Activated naive CD4-positive, alpha-beta T cell treated with anti-CD3 and anti-CD28 coated beads for 36 hours (primary cell): Measurements from ENCODE around the gene COL23A1. TPM values are rescaled to one million over a fixed set of nuclear protein-coding genes. Genes with fewer than 3 reads are reported as not detected.
"Not testable (repeated sequence)": the region's sequence is repeated elsewhere in the genome, so short reads cannot be mapped to it uniquely, and the experiment has no call there.

Experiments
- CTCF ChIA-PET: fragments of 350-600 bp; sonication (Branson Sonifier 250); formaldehyde crosslinking; loops from one replicate; lab custom pipeline; 2021; ENCODE audit warnings: antibody characterized with exemption; lab: Charles Lee
- DNase-seq: peaks from one replicate; pipeline ENCODE4 v3.0.0-alpha.2; 2020
- H3K27ac Mint-ChIP-seq: one replicate; pipeline ENCODE4 v1.8.0; 2021; ENCODE audit warnings: mild to moderate bottlenecking, mixed read lengths
- H3K27me3 Mint-ChIP-seq: one replicate; pipeline ENCODE4 v1.8.0; 2021; ENCODE audit warnings: low read depth, mixed read lengths
- H3K36me3 Mint-ChIP-seq: one replicate; pipeline ENCODE4 v1.8.0; 2021; ENCODE audit warnings: low read depth, mixed read lengths
- H3K4me1 Mint-ChIP-seq: one replicate; pipeline ENCODE4 v1.8.0; 2021; ENCODE audit warnings: low read depth, mixed read lengths
- H3K4me3 Mint-ChIP-seq: one replicate; pipeline ENCODE4 v1.8.0; 2021; ENCODE audit warnings: mild to moderate bottlenecking, moderate library complexity, mixed read lengths
- H3K9me3 Mint-ChIP-seq: one replicate; pipeline ENCODE4 v1.8.0; 2021; ENCODE audit warnings: mixed read lengths
- intact Hi-C: fragments of 100-400 bp; cut with micrococcal nuclease; formaldehyde crosslinking; loops from one replicate; pipeline ENCODE4 v1.15.1; 2023
- total RNA-seq, 2 experiments: library from RNA; stranded (reverse); gene quantifications; one replicate each; pipeline ENCODE4 v1.2.3, GENCODE V29; 2021

The COL23A1 gene
- total RNA-seq, 2 experiments from 2014 or later = 0.07 TPM; not detected in 1

DNA sequence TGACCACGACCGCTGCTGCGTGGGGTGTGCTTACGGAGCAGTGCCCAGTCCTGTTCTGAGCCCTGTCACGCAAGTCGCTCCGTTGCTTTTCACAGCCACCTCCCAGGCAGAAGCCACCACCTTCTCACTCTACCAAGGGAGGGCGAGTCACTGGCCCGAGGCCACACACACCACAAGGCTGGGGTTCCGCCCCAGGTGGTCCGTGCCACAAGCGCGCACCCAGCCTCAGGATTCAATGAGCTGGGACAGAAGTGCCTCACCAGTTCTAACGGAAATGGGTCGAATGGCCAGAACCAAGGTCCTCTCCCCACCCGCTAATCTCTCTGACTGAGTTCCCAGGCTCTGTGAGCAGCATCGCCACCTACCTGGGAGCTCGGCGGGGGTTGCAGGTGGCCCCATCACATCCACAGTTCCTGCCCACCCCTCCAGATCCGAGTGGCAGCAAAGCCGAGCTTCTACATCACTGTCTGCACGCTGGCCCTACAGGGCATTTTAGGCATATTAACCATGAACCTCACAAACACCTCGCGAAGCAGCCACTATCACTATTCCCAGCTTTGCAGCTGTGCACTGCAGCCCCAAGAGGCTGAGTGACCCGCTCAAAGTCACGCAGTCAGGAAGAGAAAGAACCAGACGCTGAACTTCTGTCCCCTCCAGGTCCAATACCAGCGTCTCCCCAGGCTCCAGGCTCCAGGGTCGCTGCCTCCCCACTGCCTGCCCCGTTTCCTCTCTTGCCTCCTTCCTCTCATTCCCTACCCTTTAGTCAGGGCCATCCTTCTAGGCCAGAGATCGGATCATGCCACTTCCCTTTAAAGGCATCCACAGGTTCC is 265.5 kb downstream of the COL23A1 start:
- CTCF ChIA-PET = no interaction called here
- no peaks in the 10 kb centered on the region for H3K4me1 Mint-ChIP-seq
- no peak overlapping the region for H3K4me3 Mint-ChIP-seq
- intact Hi-C loops = no loop called here
- no peaks in the 10 kb centered on the region for H3K36me3 Mint-ChIP-seq
- no peak for DNase-seq
- H3K27me3 Mint-ChIP-seq = no peaks in the 10 kb centered on the region
- no peaks in the 10 kb centered on the region for H3K9me3 Mint-ChIP-seq
- no peak overlapping the region for H3K27ac Mint-ChIP-seq

DNA sequence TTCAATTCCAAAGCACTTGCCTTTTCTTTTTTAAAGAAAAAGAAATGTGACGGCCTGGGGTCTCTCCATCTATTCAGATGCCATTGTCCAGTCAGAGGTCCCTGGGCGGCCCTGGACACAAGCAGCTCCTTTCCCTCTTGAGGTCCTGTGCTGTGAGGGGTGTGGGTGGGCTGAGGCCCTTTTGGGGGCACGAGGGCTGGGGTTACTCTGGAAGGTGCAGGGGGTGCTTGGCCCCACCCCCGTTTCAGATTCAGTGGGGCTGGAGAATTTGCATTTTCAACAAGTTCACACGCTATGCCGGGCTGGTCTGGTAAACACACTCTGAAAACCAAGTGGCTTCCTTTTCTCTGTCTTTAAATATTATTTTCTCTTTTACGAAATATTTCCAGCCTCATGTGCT is 266.2 kb downstream of the COL23A1 start:
- peaks cover 1% of the 10 kb centered on the region for H3K9me3 Mint-ChIP-seq
- H3K4me3 Mint-ChIP-seq = no peak overlapping the region
- CTCF ChIA-PET = no interaction called here
- H3K27ac Mint-ChIP-seq = no peak overlapping the region
- H3K27me3 Mint-ChIP-seq = no peaks in the 10 kb centered on the region
- no peak for DNase-seq
- no peaks in the 10 kb centered on the region for H3K36me3 Mint-ChIP-seq
- H3K4me1 Mint-ChIP-seq = no peaks in the 10 kb centered on the region
- intact Hi-C loops = no loop called here

DNA sequence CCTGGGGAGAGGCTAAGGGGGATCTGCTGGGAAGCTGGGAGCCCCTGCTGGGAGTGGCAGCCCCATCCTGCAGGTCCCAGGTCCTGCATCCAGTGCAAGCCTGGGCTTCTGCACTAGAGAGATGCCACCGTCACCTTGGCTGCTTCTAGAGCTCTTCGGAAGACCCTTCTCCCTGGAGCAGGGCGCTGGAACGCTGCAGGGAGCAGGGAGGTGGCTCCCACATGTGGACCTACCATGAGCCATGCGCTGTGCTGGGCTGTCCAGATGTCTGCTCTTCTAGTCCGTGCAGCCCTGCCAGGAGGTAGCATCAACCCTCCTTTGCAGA is 266.7 kb downstream of the COL23A1 start:
- H3K27ac Mint-ChIP-seq = no peak overlapping the region
- H3K9me3 Mint-ChIP-seq = peaks cover 1% of the 10 kb centered on the region
- DNase-seq = no peak
- H3K4me3 Mint-ChIP-seq = no peak overlapping the region
- H3K4me1 Mint-ChIP-seq = no peaks in the 10 kb centered on the region
- no peaks in the 10 kb centered on the region for H3K36me3 Mint-ChIP-seq
- intact Hi-C loops = no loop called here
- no peaks in the 10 kb centered on the region for H3K27me3 Mint-ChIP-seq
- CTCF ChIA-PET = no interaction called here

DNA sequence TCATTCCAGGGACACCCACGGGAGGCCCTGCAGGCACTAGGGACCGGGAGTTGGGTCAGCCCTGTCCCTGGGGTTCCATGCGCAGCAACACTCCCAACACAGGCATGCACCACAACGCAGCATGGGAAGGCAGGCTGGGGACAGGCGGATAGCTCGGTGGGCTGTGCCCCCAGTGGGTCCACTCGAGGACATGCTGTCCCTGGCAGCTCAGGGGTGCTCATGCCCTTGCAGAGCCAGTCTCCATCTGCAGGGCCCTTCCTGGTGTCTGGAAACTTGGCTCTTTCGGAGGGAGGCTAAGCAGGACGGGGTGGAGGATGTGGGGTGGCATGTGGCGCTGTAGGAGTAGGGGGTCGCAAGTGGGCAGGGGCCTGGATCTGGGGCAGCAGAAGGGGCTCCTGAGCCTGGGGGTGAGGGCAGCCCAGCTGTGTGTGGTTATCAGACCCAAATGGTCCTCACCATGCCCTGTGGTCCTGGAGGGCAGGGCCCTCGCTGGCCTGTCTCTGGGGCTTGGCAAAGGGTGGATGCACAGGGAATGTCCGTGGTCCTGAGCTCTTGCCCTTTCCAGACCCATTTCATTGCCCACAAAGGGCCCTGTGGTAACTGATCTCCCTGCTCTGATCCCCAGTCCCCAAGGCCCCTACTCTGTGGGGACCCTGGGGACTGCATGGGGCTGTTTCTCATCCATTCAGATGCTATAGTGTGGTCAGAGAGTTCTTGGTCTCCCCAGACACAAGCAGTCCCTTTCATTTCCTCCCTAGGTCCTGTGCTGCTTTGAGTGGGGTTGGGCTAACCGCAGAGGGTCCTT is 267.3 kb downstream of the COL23A1 start:
- peaks cover 3% of the 10 kb centered on the region for H3K9me3 Mint-ChIP-seq
- no peaks in the 10 kb centered on the region for H3K36me3 Mint-ChIP-seq
- no peaks in the 10 kb centered on the region for H3K4me1 Mint-ChIP-seq
- H3K27ac Mint-ChIP-seq = no peak overlapping the region
- H3K4me3 Mint-ChIP-seq = no peak overlapping the region
- CTCF ChIA-PET = no interaction called here
- no peak for DNase-seq
- intact Hi-C loops = no loop called here
- no peaks in the 10 kb centered on the region for H3K27me3 Mint-ChIP-seq

DNA sequence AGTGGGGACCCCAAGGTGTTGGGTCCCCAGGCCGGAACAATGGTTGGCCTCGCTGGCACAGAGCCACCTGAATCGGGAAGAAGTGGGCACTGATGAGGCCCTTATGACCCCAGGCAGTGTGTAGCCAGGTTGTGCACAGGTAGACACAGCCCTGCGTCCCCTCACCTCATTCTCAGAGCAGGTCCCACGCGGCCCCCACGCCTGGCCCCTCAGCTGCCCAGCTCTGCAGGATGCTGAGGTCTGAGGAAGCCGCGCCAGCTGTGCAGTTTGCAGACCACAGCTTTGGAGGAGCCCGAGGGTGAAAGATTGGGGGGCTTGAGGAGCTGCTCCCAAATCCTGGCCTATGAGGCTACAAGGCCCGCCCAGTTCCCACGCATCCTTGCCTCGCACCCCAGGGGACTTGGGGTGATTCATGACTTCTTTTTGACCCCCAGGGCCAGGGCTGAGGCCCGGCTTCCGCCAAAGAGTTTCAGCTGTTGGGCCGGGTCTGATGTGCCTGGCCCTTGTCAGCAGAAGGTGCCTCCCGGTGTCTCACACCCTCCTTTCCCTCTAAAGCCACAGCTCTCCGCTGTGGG is 269.8 kb downstream of the COL23A1 start:
- H3K36me3 Mint-ChIP-seq = no peaks in the 10 kb centered on the region
- DNase-seq = no peak
- CTCF ChIA-PET = no interaction called here
- no peaks in the 10 kb centered on the region for H3K27me3 Mint-ChIP-seq
- H3K27ac Mint-ChIP-seq = no peak overlapping the region
- no peaks in the 10 kb centered on the region for H3K4me1 Mint-ChIP-seq
- no peak overlapping the region for H3K4me3 Mint-ChIP-seq
- peaks cover 13% of the 10 kb centered on the region for H3K9me3 Mint-ChIP-seq
- intact Hi-C loops = no loop called here

DNA sequence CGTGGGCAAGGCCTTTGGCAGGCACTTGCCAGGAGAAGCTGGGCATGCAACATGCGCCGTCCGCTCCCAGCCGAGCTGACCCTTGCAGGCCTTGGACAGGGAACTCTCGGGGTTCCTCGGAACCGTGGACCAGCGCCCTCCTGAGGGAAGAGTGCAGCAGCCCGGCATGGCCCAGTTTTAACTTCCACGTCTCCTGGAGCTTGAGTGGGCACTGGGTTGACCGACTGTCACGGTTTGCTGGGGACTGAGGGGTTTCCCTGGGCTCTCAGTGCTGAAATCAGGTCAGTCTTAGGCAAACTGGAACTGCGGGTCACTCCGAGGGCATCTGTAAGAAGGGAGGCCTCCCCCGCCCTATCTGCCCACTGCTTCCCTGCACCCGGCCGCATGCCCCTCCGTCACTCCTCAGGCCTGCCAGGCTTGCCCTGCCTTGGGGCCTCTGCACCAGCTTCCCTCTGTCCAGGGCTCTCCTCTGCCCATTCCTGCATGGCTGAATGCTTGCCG is 270.6 kb downstream of the COL23A1 start:
- intact Hi-C loops = no loop called here
- Mint-ChIP-seq H3K36me3 (no peaks in the 10 kb centered on the region), H3K9me3 (peaks cover 13% of the 10 kb centered on the region), H3K4me1 (no peaks in the 10 kb centered on the region), H3K27me3 (no peaks in the 10 kb centered on the region), H3K27ac (no peak overlapping the region), H3K4me3 (no peak overlapping the region)
- CTCF ChIA-PET = no interaction called here
- no peak for DNase-seq

DNA sequence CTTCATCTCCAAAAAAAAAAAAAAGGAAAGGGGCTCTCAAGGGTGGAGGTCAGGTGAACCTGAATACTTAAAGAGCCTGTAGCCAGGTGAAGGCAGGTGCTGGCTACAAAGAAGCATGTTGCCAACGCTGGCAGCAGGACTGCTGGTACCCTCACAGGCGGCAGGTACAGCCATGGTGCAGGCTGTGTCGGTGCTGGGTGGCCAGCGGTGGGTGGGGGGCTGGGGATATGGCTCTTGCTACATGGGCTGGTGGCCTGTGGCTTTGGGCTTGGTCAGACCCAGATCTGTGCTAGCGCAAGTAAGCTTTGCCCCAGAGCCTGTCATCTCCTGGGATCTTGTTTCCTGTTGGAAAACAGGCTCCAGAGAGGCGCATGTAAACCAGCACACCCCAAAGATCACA is 271.3 kb downstream of the COL23A1 start:
- H3K36me3 Mint-ChIP-seq = no peaks in the 10 kb centered on the region
- no peak overlapping the region for H3K4me3 Mint-ChIP-seq
- no peaks in the 10 kb centered on the region for H3K27me3 Mint-ChIP-seq
- no peaks in the 10 kb centered on the region for H3K4me1 Mint-ChIP-seq
- no peak for DNase-seq
- peaks cover 13% of the 10 kb centered on the region for H3K9me3 Mint-ChIP-seq
- CTCF ChIA-PET = no interaction called here
- intact Hi-C loops = no loop called here
- no peak overlapping the region for H3K27ac Mint-ChIP-seq

DNA sequence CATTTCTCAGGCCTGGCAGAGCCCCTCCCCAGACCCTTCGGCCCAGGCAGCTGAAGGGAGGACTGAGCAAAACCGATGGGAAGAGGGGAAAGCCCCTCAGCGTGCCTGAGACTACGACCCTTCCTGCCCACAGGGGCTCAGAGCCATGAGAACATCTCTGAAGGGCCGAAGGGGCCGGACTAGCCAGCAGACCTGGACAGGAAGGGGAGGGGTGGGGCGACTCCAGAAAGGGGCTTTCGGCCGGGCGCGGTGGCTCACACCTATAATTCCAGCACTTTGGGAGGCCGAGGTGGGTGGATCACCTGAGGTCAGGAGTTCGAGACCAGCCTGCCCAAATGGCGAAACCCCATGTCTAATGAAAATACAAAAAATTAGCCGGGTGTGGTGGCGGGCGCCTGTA is 271.8 kb downstream of the COL23A1 start:
- H3K9me3 Mint-ChIP-seq = peaks cover 13% of the 10 kb centered on the region
- CTCF ChIA-PET = no interaction called here

DNA sequence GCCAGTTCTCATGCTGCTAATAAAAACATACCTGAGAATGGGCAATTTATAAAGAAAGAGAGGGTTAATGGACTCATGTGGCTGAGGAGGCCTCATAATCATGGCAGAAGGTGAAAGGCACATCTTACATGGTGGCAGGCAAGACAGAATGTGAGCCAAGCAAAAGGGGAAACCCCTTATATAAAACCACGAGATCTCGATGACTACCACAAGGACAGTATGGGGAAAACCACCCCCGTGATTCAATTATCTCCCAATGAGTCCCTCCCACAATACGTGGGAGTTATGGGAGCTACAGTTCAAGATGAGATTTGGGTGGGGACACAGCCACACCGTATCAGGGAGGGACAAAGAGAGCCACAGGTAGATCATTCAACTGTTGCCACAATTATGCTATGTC is 272.5 kb downstream of the COL23A1 start:
- intact Hi-C loops, H3K27me3 Mint-ChIP-seq, H3K4me1 Mint-ChIP-seq, H3K4me3 Mint-ChIP-seq, CTCF ChIA-PET, H3K27ac Mint-ChIP-seq, DNase-seq, H3K36me3 Mint-ChIP-seq: not testable (repeated sequence)
- peaks cover 13% of the 10 kb centered on the region for H3K9me3 Mint-ChIP-seq

More for the DNA sequence above, 271.8 kb downstream of the COL23A1 start:
- no peaks in the 10 kb centered on the region for H3K27me3 Mint-ChIP-seq
- H3K4me3 Mint-ChIP-seq = no peak overlapping the region
- H3K27ac Mint-ChIP-seq = no peak overlapping the region
- DNase-seq = no peak
- intact Hi-C loops = no loop called here
- no peaks in the 10 kb centered on the region for H3K4me1 Mint-ChIP-seq
- no peaks in the 10 kb centered on the region for H3K36me3 Mint-ChIP-seq

DNA sequence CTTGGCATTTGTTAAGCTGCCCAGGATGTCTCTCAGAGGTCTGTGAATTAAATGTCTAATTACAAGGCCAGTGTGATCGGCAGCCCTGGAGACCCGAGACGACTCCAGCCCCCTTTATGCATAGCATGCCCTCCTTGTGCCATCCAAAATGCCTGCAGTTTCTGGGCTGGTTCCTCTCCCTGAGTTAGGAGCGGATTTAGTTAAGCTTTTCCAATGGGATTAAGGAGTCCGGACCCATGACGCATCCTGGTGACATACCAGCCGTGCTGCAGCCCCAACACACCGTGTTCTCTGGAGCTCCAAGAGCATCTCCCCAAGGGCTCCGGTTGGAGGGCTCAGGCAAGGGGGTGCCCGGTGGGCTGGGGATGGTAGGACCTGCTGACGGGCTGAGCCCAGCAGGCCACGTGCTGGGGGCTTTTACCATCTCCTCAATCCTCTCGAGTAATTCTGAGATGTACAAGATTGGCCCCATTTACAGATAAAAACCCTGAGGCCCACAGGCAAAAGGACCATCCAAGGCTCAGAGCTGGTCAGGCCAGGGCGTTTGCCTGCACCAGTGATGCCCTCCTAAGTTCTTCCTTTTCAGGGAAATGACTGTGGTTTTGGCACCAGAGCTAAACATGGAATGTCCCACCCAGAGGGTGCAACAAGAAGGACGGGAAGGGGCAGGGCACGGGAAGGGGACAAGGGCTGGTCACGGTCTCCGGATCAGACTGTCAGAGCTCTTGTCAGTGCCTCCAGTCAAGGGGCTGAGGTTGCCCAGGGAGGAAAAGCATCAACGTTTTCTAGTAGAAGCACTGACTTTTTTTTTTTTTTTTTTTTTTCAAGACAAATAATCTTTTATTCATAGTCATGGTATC is 275.0 kb downstream of the COL23A1 start:
- no peak for DNase-seq
- Mint-ChIP-seq H3K36me3 (no peaks in the 10 kb centered on the region), H3K27ac (no peak overlapping the region), H3K9me3 (peaks cover 13% of the 10 kb centered on the region), H3K27me3 (no peaks in the 10 kb centered on the region), H3K4me3 (no peak overlapping the region), H3K4me1 (no peaks in the 10 kb centered on the region)
- intact Hi-C loops = no loop called here
- CTCF ChIA-PET = no interaction called here

DNA sequence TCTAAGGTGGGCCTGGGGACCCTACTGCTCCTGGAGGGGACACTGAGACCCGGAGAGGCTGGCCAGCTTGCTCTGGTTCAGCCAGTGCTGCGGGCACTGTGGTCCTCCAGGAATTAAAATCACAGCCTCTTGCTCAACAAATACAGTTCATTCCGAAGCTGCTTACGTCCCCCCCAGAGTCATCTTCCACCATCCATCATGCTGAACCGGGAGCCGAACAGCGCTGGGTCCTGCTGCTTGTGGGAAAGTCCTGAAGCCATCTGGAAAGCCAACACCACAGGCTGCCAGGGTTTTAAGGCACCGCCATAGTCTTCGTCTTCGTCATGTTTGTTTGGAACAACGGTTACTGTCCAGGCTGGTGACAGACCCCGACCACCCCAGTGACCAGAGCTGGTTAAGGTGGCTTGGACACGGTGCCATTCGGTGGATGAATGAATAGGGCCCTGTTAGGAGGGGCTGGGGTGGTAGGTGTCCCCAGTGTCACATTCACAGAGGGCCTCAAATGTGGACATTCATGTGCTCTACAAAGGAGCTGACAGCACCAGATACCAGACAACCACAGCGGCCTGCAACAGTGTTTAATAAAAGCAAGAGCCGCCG is 276.0 kb downstream of the COL23A1 start:
- intact Hi-C loops = no loop called here
- no peaks in the 10 kb centered on the region for H3K4me1 Mint-ChIP-seq
- no peak for DNase-seq
- H3K27me3 Mint-ChIP-seq = no peaks in the 10 kb centered on the region
- no peak overlapping the region for H3K27ac Mint-ChIP-seq
- peaks cover 13% of the 10 kb centered on the region for H3K9me3 Mint-ChIP-seq
- CTCF ChIA-PET = interaction anchor here (0.6 kb wide), 1 partner anchor 41 kb away, joined by 3 read pairs; no protein-coding TSS in a partner anchor
- no peaks in the 10 kb centered on the region for H3K36me3 Mint-ChIP-seq
- no peak overlapping the region for H3K4me3 Mint-ChIP-seq
